HUDEP-2 (cell line): Measurements from ENCODE around the gene C2CD4D.

Source experiments
- DNase-seq, 76 experiments: peaks; one replicate each; lab custom pipeline; 2025; ENCODE audit not compliant: unreplicated experiment in 76 of 76; lab: John Stamatoyannopoulos, UW

C2CD4D gene

DNA sequence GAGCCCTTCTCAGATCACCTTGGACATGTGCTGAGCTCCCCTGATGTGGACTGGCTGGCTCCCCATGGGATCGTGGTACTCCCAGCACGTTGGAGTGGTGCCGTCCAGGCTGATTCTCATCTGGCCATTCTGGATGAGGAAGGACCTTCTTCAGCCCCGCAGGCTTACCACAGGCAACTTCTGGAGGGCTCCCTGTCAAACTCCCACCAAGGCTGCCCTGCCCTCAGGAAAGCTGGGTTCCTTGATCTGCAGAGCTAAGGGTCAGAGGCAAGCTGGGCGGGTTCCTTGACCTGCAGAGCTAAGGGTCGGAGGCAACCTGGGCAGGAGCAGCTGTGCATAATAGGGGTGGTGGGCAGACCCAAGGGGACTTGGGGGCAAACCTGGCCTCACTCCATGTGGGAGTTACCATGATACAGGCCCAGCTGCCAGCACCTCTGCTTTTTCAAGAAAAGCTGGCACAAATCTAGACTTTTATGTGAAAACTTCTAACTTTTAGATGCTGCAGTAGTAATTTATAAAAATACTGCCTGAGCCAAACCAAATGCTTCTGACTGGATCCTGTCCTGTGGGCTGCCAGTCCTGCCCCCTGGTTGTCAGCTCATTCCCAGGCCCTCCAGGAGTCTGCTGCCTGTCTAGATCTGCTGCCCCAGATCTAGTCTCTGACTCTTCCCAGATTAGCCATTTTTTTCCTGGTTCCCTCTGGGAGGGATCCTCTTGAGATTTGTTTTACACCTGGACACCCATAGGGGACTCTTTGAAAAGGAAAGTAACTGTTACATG lies 19.5 kb upstream of the C2CD4D start:
- no peak for DNase-seq

DNA sequence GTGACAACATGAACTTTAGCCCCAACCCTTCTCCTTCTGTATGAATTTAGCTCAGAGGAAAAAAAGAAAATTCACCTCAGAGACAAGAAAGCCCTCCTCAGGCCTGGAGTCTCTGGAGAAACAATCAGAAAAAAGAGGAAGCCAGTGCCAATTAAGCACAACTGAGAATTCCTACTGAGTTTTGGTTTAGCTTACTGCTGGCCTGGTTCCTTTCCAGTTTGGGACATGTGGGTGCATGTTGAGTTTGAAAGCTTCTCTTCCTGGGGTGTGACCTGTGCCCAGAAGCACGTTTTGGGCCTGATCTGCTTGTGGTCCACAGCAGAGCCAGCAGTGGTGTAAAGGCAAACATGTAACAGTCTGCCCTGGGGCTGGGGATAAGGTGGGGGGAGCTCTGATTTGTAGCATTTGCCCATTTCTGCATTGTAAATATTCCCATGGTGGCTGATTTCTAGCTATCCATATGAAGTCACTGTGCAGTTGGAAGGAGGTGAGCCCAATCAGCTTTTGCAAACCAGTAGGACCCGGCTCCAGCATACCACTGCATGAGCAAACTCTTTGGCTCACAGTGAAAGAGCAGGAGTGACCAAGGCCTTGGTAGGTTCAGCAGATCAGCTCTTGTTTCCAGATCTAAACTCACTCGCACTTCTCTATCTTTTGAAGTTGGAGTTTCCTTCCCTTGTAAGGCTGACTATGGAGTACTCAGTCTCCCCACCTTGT lies 18.6 kb upstream of the C2CD4D start:
- DNase-seq = no peak

DNA sequence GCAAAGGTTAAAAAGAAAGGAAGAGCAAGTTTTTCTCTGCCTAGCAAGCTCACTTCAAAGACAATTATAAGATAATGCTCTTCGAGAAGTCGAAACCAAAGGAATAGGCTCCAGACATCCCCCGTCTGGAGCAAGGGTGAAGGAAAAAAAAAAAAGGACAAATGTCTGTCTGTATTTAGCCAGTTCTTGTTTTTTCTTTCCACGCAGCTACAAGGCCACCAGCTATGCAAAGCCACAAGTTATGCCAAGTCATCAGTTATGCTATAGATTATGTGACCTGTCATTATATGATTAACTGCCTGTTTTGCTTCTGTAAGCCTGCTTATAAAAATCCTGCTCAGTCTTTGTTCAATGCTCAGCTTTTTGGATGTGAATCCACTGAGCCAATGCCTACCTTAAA lies 16.3 kb upstream of the C2CD4D start:
- DNase-seq = peak in 1 of 76 experiments; percentile 9

DNA sequence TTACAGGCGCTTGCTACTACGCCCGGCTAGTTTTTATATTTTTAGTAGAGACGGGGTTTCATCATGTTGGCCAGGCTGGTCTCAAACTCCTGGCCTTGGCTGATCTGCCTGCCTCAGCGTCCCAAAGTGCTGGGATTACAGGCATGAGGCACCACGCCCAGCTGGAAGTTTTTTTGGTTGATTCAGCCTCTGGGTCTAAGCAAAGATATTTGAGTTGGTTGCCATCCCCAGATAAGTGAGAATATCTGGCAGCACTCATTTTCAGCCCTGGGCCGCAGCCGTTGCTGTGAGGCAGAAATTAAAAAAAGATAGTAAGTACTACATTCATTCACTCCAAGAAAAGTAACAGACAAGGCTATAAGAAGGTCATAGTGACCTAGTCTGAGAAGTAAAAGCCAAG lies 15.9 kb upstream of the C2CD4D start:
- peak in 30 of 76 experiments; percentile 9 to 56 (median 23) for DNase-seq

DNA sequence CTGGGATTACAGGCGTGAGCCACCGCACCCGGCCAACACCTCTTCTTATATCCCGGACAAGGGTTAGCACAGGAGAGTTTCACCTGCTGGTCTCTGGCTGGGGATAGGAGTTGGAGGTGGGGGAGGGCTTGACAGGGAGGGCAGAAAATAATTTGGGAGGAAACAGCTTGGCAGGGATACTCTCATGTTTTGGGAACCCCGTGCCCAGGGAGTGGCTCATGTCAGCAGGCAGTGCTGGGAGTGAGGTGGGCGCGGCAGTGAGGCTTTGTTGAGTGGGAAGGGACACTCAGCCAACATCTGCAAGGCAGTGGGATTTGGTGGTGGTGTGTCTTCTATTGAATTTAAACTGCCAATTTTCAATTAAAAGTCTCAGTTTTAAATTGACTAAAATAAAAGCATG lies 15.0 kb upstream of the C2CD4D start:
- DNase-seq = no peak

DNA sequence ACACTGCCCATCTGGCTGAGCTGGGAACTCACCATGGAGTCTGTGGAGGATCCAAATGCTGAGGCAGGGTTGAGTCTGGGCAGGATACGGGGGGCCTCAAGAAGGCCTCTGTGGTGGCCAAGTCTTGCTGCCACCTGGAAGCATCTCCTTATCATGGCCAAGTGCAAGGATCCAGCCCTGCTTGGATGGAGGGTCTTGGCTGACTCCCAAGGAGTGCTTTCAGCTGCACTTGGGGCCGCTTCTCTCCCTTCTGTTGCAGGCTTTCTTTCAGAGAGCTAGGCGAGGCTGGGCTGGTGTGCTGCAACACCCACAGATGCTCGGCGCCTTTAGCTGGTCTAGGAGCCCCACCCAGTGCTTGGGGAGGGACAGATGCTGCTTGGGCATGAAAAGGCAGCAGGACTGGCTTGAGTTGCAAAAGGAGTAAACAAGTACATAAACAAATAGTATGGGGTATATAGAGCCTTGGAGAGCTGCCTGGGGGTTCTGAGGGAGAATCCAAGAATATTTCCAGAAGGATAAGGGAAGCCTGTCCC lies 13.9 kb upstream of the C2CD4D start, which contains the start of gene THEM5:
Gene THEM5, minus strand, starts transcription at position 302 of the 533 bp plus-strand sequence. Its CDS starts 147 bp downstream, at position 155.
- DNase-seq = peak in 49 of 76 experiments; percentile 8 to 67 (median 35)

DNA sequence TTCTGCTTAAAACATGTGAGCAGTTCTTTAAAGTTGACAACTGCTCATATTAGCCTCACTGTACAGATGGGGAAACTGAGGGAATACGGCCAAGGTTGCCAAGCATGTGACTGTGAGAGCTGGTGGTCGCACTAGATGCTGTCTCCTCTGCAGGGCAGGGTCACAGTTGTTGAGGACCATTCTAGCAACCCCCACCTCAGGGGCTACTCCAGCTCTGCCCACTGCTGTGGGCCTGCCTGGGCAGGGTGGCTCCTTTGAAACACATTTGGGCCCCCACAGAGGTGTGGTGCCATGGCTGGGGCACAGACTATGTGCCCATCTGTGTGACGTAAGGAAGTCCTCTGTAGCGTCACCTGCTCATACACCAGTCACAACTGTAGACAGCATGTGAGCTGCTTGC lies 13.1 kb upstream of the C2CD4D start:
- no peak for DNase-seq

DNA sequence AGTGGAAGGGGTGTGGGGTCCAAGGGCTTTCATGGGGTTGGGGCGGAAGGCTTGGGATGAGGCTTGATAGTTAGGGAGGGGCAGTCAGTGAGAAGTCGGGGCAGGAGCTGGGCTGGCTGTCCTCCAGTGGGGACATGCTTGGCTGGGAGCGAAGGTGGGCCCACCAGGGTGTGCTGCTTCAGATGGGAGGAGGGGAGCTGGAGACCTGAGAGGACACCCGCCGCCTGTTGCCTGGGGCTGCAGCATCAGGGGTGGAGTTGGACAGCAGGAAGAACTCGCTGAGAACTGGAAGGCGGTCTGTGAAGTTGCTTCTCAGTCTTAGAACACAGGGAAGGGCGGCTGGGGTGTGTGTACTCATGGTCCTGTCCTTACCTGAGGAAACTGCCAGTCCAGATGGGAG lies 12.3 kb upstream of the C2CD4D start:
- no peak for DNase-seq

DNA sequence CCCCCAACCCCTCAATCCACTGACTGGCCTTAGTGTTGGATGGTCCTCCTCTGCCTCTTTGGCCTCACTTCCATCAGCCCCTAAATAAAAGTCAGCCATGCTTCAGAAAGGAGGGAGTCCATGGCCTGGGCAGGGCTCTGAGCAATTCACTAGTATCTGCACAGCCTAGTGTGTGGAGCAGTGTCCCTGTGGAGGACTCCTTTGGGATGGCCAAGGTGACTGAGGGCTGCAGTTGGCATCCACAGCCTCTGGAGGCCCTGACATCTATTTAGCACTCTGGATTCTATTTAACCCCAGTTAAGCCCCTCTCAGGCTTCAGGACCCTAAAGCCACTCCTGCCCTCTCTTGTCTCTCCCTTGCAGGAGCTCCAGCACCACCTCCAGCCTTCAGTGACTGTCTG lies 10.3 kb upstream of the C2CD4D start:
- no peak for DNase-seq

DNA sequence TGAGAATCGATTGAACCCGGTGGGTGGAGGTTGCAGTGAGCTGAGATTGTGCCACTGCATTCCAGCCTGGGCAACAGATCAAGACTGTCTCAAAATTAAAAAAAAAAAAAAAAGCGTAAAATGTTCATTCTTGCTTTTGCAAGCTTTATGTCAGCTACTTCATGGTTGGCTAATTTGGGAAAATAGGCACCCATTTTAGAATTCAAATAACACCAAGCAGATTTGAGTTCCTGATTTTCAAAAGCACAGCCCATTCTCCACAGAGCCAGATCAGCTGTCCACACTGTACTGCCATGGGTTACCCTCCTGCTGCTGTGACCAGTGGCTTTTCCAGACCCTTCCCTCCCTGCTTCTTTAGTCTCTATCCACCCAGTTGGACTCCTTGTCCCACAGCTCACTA lies 9.5 kb upstream of the C2CD4D start:
- no peak for DNase-seq

DNA sequence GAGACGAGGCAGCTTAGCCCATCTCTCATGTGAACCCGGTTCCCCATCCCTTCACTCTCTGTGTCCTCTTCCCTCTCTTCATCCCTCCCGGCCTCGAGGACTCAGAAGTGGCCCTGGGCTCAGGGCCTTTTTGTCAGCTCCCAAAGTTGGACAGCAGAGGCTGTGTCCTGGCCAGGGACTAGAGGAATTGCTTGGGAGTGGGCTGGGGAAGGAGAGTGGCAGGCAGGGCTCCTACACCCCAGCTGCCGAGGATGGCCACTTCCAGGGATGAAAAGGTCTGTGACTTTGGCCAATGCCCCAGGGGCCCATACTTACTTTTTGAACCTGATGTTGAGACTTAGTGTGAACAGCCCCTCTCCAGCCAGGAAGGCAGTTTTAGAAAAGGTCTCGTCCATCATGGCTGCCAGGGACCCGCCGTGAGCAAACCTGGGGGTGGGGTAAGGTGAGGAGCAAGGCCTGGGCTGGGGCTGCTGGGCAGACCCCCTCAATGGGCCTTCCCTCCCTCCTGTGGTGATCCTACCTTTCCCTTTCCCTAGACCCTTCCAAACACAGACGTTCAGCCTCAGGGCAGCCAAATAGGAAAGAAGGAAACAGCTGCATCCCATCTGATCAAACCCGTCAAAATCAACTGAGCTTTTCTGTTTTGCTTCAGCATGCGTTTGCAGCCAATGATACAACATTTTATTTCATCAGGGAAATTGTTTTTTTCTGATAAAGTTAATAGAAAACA lies 8.4 kb upstream of the C2CD4D start:
- DNase-seq = no peak

DNA sequence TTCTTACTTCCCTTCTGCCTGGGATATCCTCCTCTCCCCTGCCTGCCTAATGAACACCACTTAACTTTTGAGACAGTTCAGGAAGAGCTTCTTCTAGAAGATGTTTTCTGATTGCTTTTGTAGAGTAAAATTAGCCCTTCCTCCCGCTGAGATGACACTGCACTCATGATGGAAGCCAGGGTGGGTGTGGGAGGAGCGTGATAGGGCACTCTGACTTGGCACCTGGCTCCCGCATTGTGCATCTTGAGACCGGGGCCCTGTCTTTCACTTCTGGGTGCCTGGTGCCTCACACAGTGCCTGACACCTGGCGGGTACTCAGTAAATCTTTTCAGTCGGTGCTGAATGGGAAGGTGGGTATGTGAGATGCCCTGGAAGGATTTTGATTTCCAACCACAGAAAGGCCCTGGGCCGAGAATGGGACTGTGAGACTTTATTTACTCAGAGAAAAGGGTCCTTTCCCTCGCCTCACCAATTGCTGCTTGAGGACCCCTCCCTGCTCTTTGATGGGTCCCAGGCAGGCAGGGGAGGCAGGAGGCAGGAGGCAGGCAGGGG lies 7.1 kb upstream of the C2CD4D start:
- DNase-seq = no peak

DNA sequence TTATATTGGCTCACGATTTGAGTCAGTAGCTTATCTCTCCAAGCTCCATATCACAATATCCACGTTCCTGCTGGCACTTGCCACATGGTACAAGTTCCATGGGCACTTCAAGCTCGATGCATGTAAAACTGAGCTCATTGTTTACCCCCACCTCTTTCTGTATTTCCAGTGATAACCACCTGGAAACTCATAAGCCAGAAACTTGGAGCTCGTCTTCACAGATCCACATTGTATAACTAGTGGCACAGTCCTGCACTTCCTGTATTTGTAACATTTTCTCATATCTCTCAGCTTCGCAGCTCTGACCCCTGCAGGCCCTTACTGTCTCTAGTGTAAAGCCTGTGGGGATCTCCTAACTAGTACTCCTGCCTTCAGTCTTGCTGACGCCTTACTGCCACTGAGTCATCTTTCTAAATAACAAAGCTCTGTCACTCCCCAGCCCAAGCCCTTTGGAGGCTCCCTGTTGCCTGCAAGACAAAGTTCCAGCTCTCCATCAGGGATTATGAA lies 6.5 kb upstream of the C2CD4D start:
- peak in 7 of 76 experiments; percentile 7 to 33 (median 11) for DNase-seq

DNA sequence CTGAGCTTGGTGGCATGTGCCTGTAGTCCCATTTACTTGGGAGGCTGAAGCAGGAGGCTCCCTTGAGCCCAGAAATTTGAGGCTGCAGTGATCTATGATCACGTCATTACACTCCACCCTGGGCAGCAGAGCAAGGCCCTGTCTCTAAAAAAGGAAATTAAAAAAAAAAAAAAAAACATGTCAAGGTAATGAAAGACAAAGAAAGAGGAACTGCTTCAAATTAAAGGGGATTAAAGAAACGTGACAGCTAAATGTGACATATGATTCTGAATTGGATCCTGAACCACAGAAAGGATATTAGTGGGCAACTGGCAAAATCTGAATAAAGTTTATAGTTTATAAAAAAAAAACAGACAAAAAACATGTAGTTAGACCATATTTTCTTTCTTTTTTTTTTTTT lies 3.8 kb upstream of the C2CD4D start:
- DNase-seq = no peak

DNA sequence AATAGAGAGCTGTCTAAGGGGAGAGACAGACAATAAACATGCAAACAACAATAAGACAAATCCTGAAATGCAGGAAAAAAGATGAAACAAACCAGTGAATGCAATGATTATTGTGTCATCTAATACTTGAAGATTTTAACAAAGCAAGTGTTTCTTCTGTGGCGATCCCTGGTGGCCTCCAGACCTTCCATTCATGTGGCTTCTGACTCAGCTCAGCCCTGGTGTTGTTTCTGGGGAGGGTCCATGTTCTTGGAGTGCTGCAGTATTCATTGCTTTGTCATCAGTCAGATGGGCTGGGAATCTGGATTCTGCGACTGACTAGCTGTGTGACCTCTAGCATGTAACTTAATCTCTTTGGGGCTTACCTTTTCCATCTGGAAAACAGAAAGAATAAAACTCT lies 1.5 kb upstream of the C2CD4D start:
- no peak for DNase-seq

DNA sequence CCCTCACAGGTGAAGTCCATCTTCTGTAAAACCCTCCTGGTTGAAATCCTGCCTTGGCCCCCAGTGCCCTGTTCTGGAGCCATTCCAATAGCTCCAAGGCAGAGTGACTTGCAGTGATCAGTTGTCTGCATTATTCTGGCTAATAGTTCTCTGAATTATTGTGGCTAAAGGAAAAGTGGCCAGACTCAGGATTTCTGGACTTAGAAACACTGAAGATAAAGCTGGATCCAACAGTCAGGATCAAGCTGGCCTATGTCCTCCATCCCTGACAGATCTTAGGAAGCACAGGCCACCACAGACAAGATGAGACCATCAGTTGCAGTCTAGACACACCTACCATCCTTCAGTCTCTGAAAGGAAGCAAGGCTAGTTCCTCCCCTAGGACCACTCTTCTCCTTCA lies 801 bp upstream of the C2CD4D start:
- DNase-seq = no peak

DNA sequence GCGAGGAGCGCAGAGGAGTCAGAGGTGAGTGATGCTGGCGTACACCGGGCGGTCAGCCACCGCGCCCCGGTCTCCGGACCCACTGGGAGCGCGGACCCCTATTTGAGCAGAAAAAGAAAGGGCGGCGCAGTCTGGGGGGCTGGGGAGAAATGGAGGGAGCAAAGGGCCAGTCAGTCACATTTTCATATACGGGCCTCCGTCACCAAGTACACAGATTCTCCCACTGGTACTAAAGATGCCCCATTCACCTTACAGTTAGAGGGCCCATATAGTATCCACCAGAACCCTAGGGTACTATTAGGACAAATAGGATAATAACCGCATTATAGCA lies 573 bp downstream of the C2CD4D start:
- DNase-seq = no peak

DNA sequence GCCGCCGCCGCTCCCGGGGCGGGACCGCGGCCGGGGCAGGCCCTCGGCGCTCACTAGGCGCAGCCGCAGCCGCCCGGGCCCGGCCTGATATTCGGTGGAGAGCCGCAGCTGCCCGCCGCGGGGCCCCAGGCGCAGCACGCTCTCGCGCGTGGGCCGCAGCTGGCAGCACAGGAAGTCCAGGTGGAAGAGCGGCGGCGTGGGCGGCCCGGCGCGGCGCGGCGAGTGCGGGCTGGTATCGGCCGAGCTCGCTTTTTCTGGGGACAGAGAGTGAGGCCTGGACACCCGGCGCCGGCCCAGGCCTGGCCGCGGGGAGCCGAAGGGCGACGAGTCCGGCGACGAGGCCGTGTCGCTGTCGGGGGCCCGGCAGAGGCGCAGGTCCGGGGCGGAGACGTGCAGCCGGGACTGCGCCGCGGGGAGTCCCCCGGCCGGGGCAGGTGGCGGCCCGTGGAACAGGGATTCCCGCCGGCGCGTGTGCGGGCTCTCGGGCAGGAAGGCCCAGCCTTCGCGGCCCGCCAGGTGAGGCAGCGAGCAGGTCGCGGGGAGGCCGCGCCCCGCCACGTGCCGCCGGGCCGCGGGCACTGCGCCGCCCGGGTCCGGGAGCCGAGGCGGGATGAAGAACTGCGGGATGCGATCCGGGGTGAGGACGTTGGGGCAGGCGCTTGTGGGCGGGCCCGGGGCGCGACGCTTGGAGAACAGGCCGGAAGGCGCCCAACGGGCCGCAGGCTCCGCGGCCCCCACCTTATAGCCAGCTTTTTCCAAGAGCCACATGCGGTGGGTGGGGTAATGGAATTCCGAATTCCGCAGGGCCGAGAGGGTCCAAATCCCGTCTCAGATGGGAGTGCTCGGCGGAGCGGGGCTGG lies 1.2 kb downstream of the C2CD4D start:
- peak in 3 of 76 experiments; percentile 4 to 14 (median 6) for DNase-seq

DNA sequence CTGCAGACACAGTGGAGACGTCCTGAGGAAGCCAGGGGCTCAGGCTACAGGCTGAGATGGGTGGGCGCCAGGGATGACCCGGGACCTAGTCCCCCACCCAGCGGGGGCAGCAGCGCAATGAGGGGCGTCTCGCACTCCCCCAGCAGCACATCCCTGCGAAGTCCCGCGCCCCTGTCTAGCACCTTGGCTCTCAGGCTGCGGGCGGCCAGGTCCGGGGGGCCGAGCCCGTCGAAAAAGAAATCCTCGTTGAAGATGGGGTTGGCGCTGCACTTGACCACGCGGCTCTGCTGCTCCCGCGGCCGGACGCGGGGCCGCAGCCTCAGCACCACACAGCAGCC lies 1.8 kb downstream of the C2CD4D start:
- no peak for DNase-seq

DNA sequence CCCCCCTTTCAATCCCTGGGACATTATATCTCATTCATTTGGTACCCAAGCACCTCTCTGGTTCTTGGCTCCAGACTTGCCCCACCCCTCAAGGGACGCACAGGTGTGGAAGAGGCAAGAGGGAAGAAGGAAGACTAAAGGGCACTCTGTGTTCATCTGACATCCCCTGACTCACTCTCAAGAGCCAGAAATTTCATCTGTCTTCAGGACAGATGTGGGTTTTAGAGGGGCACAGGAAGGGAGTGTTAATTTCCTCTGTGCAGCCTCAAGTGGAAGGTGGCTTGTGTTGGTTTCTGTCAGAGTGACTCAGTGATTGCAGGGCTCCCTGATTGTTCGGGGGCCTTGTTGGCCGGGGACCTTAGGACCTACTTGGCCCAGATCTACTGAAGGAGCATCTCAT lies 2.4 kb downstream of the C2CD4D start:
- DNase-seq = no peak
